ENCODE results near the gene RPL10A. TPM values are rescaled to one million over a fixed set of nuclear protein-coding genes. Genes with fewer than 3 reads are reported as not detected.

The RPL10A gene
- polyA plus RNA-seq, 3 donors, result 345 to 1,242 (median 421) TPM

GRCh38 chr6:35470663-35471120 lies 2.5 kb downstream of the RPL10A start:
- Mint-ChIP-seq H3K9me3 (peaks cover 0 to 7% (median 0%) of the 10 kb centered on the region in 7 donors), H3K27me3 (ENCODE audit: low read depth in 3 of 3) (peaks cover 0 to 8% (median 5%) of the 10 kb centered on the region in 3 donors), H3K4me1 (peaks cover 37% of the 10 kb centered on the region), H3K4me3 (peak overlapping the region in 1 of 2 donors; percentile 37), H3K36me3 (peaks cover 43 to 53% of the 10 kb centered on the region in 2 donors), H3K27ac (peak overlapping the region in 2 of 7 donors; percentile 79 to 80)
- Histone ChIP-seq H2AFZ (ENCODE audit: insufficient read depth, low read depth, low read length, poor library complexity, severe bottlenecking) (no peak overlapping the region), H3K9me3 (replicated peaks in 1 of 2; ENCODE audit: control insufficient read depth in 1 of 2, insufficient read depth in 1 of 2, low read length in 2 of 2) (no peaks in the 10 kb centered on the region), H3K4me2 (replicated peaks; ENCODE audit: extremely low read depth, low read length, poor library complexity, severe bottlenecking) (no peak overlapping the region), H3K36me3 (replicated peaks in 1 of 2; ENCODE audit: control insufficient read depth in 1 of 2, insufficient read depth in 2 of 2, low read length in 2 of 2) (peaks cover 34 to 49% of the 10 kb centered on the region in 2 donors), H3K4me1 (ENCODE audit: control insufficient read depth in 1 of 2, insufficient read depth in 2 of 2, low read length in 2 of 2) (peaks cover 23 to 30% of the 10 kb centered on the region in 2 donors), H3K27ac (ENCODE audit: low read depth in 1 of 2, low read length in 2 of 2) (no peak overlapping the region), H3K9ac (ENCODE audit: insufficient read depth, low read length, poor library complexity, severe bottlenecking) (no peak overlapping the region), H3K27me3 (ENCODE audit: control insufficient read depth in 2 of 2, insufficient read depth in 2 of 2, low read length in 2 of 2) (no peaks in the 10 kb centered on the region), H3K4me3 (replicated peaks in 1 of 3; ENCODE audit: low read depth in 2 of 3, low read length in 3 of 3) (no peak overlapping the region), H4K20me1 (ENCODE audit: insufficient read depth, low read length) (peaks cover 51% of the 10 kb centered on the region), H3K79me2 (ENCODE audit: insufficient read depth, low read length) (peaks cover 29% of the 10 kb centered on the region)
- 78% methylated on average over 1 of the region's 3 CpGs for WGBS (ENCODE audit: insufficient coverage)
- TF ChIP-seq CTCF (IDR thresholded peaks at IDR 0.05), result no peak
- intact Hi-C loops (cut with micrococcal nuclease), result no loop called here
- no peak for DNase-seq

GRCh38 chr6:35471836-35472345 lies 3.7 kb downstream of the RPL10A start:
- intact Hi-C loops (cut with micrococcal nuclease), result no loop called here
- 80% methylated on average over 8 of the region's 8 CpGs for WGBS (ENCODE audit: insufficient coverage)
- no peaks in the 10 kb centered on the region for H3K27me3 ChIP-seq (ENCODE audit: control insufficient read depth in 2 of 2, insufficient read depth in 2 of 2, low read length in 2 of 2)
- Mint-ChIP-seq H3K4me3 (no peak overlapping the region), H3K27me3 (ENCODE audit: low read depth in 3 of 3) (peaks cover 0 to 8% (median 5%) of the 10 kb centered on the region in 3 donors), H3K36me3 (peaks cover 42 to 53% of the 10 kb centered on the region in 2 donors), H3K27ac (peak overlapping the region in 2 of 7 donors; percentile 26 to 41), H3K4me1 (peaks cover 37% of the 10 kb centered on the region), H3K9me3 (peaks cover 0 to 7% (median 0%) of the 10 kb centered on the region in 7 donors)
- H3K4me2 ChIP-seq (replicated peaks; ENCODE audit: extremely low read depth, low read length, poor library complexity, severe bottlenecking), result no peak overlapping the region
- TF ChIP-seq CTCF (IDR thresholded peaks at IDR 0.05), result no peak
- peaks cover 34 to 49% of the 10 kb centered on the region in 2 donors for H3K36me3 ChIP-seq (replicated peaks in 1 of 2; ENCODE audit: control insufficient read depth in 1 of 2, insufficient read depth in 2 of 2, low read length in 2 of 2)
- H3K4me1 ChIP-seq (ENCODE audit: control insufficient read depth in 1 of 2, insufficient read depth in 2 of 2, low read length in 2 of 2), result peaks cover 23 to 30% of the 10 kb centered on the region in 2 donors
- H3K79me2 ChIP-seq (ENCODE audit: insufficient read depth, low read length), result peaks cover 29% of the 10 kb centered on the region
- DNase-seq, result no peak
- no peak overlapping the region for H3K4me3 ChIP-seq (replicated peaks in 1 of 3; ENCODE audit: low read depth in 2 of 3, low read length in 3 of 3)
- H4K20me1 ChIP-seq (ENCODE audit: insufficient read depth, low read length), result peaks cover 51% of the 10 kb centered on the region
- no peak overlapping the region for H2AFZ ChIP-seq (ENCODE audit: insufficient read depth, low read depth, low read length, poor library complexity, severe bottlenecking)
- H3K27ac ChIP-seq (ENCODE audit: low read depth in 1 of 2, low read length in 2 of 2), result no peak overlapping the region
- H3K9me3 ChIP-seq (replicated peaks in 1 of 2; ENCODE audit: control insufficient read depth in 1 of 2, insufficient read depth in 1 of 2, low read length in 2 of 2), result no peaks in the 10 kb centered on the region
- no peak overlapping the region for H3K9ac ChIP-seq (ENCODE audit: insufficient read depth, low read length, poor library complexity, severe bottlenecking)

All from CD14-positive monocyte (primary cell).